GM12872 (cell line): ENCODE data around the gene TAS2R38.

Source experiments
- CTCF ChIP-seq: IDR thresholded peaks from 3 replicates; pipeline ENCODE4 v1.5.1; 2011; ENCODE audit warnings: low read depth, mild to moderate bottlenecking, low read length, moderate library complexity; ENCODE audit not compliant: insufficient read depth

Gene TAS2R38

GRCh38 chr7:141974831-141975230 lies 1.3 kb upstream of the TAS2R38 start:
- no peak for TF ChIP-seq CTCF

GRCh38 chr7:141960687-141961422 lies 12.7 kb downstream of the TAS2R38 start:
- no peak for TF ChIP-seq CTCF

GRCh38 chr7:141956084-141956483 lies 17.5 kb downstream of the TAS2R38 start:
- no peak for TF ChIP-seq CTCF

- no peak for TF ChIP-seq CTCF
Observed at GRCh38 chr7:141954334-141954733, 19.2 kb downstream of the TAS2R38 start.

- no peak for TF ChIP-seq CTCF
Observed at GRCh38 chr7:141952461-141952860, 21.1 kb downstream of the TAS2R38 start.

GRCh38 chr7:141950806-141951205 lies 22.8 kb downstream of the TAS2R38 start:
- TF ChIP-seq CTCF = no peak

- TF ChIP-seq CTCF = no peak
Observed at GRCh38 chr7:141949911-141950310, 23.7 kb downstream of the TAS2R38 start.
